Measurements from ENCODE around the gene MYF6. TPM values are rescaled to one million over a fixed set of nuclear protein-coding genes. Genes with fewer than 3 reads are reported as not detected.

Gene MYF6
- total RNA-seq, 2 experiments from 2014 or later = not detected

DNA sequence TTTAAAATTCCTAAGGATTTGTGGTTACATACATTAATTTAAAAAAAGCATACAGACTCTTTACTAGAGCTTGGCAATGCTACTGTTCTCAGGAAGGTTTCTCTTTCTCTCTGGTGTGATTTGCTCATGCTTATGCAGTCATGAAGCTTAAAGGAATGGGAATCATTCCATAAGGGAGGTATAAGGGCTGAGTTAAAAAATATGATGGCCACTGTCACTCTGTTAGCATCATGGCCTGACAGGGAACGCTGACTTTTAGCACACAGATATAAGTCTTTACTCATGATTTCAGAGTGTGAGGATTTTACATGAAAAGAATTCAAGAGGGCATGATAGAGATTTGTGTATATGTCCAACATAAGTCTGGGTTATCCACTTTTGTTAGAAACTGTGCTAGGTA, 13.1 kb downstream of the MYF6 start:
- H2AFZ ChIP-seq (ENCODE audit: low read length) = no peak overlapping the region
- ChIA-PET POLR2A (interaction anchor here (1.0 kb wide), 1 partner anchor 14 kb away, joined by 3 read pairs; no protein-coding TSS in a partner anchor), CTCF (ENCODE audit: unreplicated experiment) (no interaction called here)
- H3K4me1 ChIP-seq (ENCODE audit: insufficient read depth, low read length, poor library complexity, severe bottlenecking) = no peaks in the 10 kb centered on the region
- H3K27ac ChIP-seq (ENCODE audit: low read depth, low read length, poor library complexity, severe bottlenecking) = no peak overlapping the region
- intact Hi-C loops (cut with micrococcal nuclease; ENCODE audit: unreplicated experiment) = no loop called here
- no TSS peak for BruUV-seq (replicated peaks)
- no peak overlapping the region for H3K4me3 ChIP-seq (ENCODE audit: low read depth, low read length, poor library complexity, severe bottlenecking)
- no peaks in the 10 kb centered on the region for H3K9me3 ChIP-seq (ENCODE audit: low read length)
- no peak overlapping the region for H3K4me2 ChIP-seq (ENCODE audit: low read length)
- TF ChIP-seq, protein P1, sequence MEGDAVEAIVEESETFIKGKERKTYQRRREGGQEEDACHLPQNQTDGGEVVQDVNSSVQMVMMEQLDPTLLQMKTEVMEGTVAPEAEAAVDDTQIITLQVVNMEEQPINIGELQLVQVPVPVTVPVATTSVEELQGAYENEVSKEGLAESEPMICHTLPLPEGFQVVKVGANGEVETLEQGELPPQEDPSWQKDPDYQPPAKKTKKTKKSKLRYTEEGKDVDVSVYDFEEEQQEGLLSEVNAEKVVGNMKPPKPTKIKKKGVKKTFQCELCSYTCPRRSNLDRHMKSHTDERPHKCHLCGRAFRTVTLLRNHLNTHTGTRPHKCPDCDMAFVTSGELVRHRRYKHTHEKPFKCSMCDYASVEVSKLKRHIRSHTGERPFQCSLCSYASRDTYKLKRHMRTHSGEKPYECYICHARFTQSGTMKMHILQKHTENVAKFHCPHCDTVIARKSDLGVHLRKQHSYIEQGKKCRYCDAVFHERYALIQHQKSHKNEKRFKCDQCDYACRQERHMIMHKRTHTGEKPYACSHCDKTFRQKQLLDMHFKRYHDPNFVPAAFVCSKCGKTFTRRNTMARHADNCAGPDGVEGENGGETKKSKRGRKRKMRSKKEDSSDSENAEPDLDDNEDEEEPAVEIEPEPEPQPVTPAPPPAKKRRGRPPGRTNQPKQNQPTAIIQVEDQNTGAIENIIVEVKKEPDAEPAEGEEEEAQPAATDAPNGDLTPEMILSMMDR (conservative IDR thresholded peaks at IDR 0.05; ENCODE audit: low read length) = no peak
- no peak for TF ChIP-seq EZH2phosphoT487 (IDR thresholded peaks at IDR 0.05; ENCODE audit: borderline replicate concordance, low read depth, low read length)
- H4K20me1 ChIP-seq (ENCODE audit: insufficient read depth, low read length) = no peaks in the 10 kb centered on the region; the same call in 1 of the 2 replicates
- H3K9me2 ChIP-seq (ENCODE audit: insufficient read depth, low read length) = no peaks in the 10 kb centered on the region
- H3K36me3 ChIP-seq (ENCODE audit: insufficient read depth, low read length) = no peaks in the 10 kb centered on the region
- no peak for DNase-seq (ENCODE audit: low spot score)
- H3K79me2 ChIP-seq (ENCODE audit: insufficient read depth, low read depth, low read length) = no peaks in the 10 kb centered on the region

DNA sequence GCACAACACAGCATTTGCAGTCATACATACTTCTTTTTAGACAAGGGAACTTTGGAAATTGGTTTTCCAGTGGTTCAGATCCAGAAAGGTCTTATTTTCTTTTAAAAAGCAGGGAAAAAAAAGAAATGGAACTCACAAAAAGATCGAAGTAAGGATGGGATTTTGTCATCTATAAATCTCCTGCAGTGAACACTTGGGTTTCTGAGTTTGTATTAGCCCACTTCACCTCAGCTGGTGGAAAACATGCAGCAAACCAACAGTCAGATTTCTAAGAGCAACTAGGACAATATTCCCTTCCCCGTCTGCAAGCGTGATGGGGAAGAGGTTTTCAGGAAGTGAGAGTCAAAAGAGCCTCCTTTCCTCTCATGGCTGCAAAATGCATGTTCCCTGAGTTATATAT, 13.9 kb downstream of the MYF6 start:
- intact Hi-C loops (cut with micrococcal nuclease; ENCODE audit: unreplicated experiment) = no loop called here
- H3K9me3 ChIP-seq (ENCODE audit: low read length) = no peaks in the 10 kb centered on the region
- H3K4me2 ChIP-seq (ENCODE audit: low read length) = no peak overlapping the region
- no peaks in the 10 kb centered on the region for H3K9me2 ChIP-seq (ENCODE audit: insufficient read depth, low read length)
- no peaks in the 10 kb centered on the region for H3K4me1 ChIP-seq (ENCODE audit: insufficient read depth, low read length, poor library complexity, severe bottlenecking)
- POLR2A ChIA-PET = no interaction called here
- no peak for DNase-seq (ENCODE audit: low spot score)
- no peak for TF ChIP-seq EZH2phosphoT487 (IDR thresholded peaks at IDR 0.05; ENCODE audit: borderline replicate concordance, low read depth, low read length)
- TF ChIP-seq, protein P1 (conservative IDR thresholded peaks at IDR 0.05; ENCODE audit: low read length) = no peak
- H3K4me3 ChIP-seq (ENCODE audit: low read depth, low read length, poor library complexity, severe bottlenecking) = no peak overlapping the region
- H3K79me2 ChIP-seq (ENCODE audit: insufficient read depth, low read depth, low read length) = no peaks in the 10 kb centered on the region
- H4K20me1 ChIP-seq (ENCODE audit: insufficient read depth, low read length) = no peaks in the 10 kb centered on the region; the same call in 1 of the 2 replicates
- BruUV-seq (replicated peaks) = no TSS peak
- H2AFZ ChIP-seq (ENCODE audit: low read length) = no peak overlapping the region
- CTCF ChIA-PET (ENCODE audit: unreplicated experiment) = no interaction called here
- no peaks in the 10 kb centered on the region for H3K36me3 ChIP-seq (ENCODE audit: insufficient read depth, low read length)
- no peak overlapping the region for H3K27ac ChIP-seq (ENCODE audit: low read depth, low read length, poor library complexity, severe bottlenecking)

DNA sequence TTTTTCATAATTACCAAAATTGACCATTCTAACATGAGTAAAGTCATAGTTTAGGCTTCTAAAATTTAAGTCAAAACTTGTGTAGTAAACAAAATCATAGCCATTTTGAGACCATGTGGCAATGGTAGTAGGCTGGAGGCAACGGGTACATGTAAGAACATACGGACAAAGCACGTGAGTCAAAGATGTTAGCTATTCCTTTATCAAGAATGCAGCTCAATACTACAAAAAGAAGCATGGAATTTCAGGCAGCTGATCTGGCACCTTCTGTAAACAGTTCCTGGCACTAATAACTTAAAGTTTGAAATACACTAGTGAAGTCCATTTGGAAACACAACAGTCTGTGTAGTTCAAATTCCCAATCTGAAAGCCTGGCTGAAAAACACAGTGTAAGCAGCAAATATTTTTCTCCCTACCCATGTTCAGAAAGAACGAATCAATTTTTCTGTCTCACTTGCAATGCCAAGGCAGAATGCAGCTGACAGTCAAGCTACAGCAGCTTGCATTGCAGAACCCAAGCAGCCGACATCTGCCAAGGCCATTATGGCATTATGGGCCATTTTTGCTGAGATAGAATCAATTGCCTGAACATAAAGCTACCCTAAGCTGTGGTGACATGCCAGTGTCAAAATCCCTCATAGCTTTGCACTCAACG, 38.5 kb downstream of the MYF6 start:
- no peaks in the 10 kb centered on the region for H3K79me2 ChIP-seq (ENCODE audit: insufficient read depth, low read depth, low read length)
- no TSS peak for BruUV-seq (replicated peaks)

More for the DNA sequence above, 38.5 kb downstream of the MYF6 start:
- Histone ChIP-seq H3K27ac (ENCODE audit: low read depth, low read length, poor library complexity, severe bottlenecking) (no peak overlapping the region), H4K20me1 (ENCODE audit: insufficient read depth, low read length) (no peaks in the 10 kb centered on the region), H3K4me2 (ENCODE audit: low read length) (no peak overlapping the region), H3K36me3 (ENCODE audit: insufficient read depth, low read length) (no peaks in the 10 kb centered on the region), H3K4me1 (ENCODE audit: insufficient read depth, low read length, poor library complexity, severe bottlenecking) (no peaks in the 10 kb centered on the region), H3K9me3 (ENCODE audit: low read length) (no peaks in the 10 kb centered on the region), H3K9me2 (ENCODE audit: insufficient read depth, low read length) (no peaks in the 10 kb centered on the region), H2AFZ (ENCODE audit: low read length) (no peak overlapping the region), H3K4me3 (ENCODE audit: low read depth, low read length, poor library complexity, severe bottlenecking) (no peak overlapping the region)
- TF ChIP-seq EZH2phosphoT487 (IDR thresholded peaks at IDR 0.05; ENCODE audit: borderline replicate concordance, low read depth, low read length) = no peak
- TF ChIP-seq, protein P1 (conservative IDR thresholded peaks at IDR 0.05; ENCODE audit: low read length) = no peak
- ChIA-PET CTCF (ENCODE audit: unreplicated experiment) (no interaction called here), POLR2A (no interaction called here)
- DNase-seq (ENCODE audit: low spot score) = no peak
- intact Hi-C loops (cut with micrococcal nuclease; ENCODE audit: unreplicated experiment) = no loop called here

All from OCI-LY7 (cell line).